Stimulated activated CD8-positive, alpha-beta memory T cell treated with anti-CD3 and anti-CD28 coated beads, Interleukin-12 subunit alpha, Interleukin-12 subunit beta, amount 100 ng/mL, for 24 hours (primary cell): ENCODE results near the gene CHSY3.

Experiments used
- DNase-seq: peaks from one replicate; pipeline ENCODE4 v3.0.0-alpha.2; 2020; ENCODE audit errors: extremely low read depth

CHSY3 gene

GRCh38 chr5:130024006-130024405 lies 119.7 kb downstream of the CHSY3 start:
- no peak for DNase-seq

DNA sequence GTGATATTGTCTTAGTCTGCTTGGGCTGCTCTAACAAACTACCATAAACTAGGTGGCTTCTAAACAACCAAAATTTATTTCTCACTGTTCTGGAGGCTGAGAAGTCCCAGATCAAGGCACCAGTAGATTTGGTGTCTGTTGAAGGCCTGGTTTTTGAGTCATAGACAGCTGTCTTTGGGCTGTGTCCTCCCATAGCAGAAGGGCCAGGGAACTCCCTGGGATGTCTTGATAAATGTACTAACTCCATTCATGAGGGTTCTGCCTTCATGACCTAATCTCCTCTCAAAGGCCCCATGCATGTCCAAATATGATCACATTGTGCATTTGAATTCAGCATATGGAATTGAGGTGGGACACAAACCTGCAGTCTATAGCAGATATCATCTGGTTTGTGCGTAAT lies 121.2 kb downstream of the CHSY3 start:
- DNase-seq = no peak

DNA sequence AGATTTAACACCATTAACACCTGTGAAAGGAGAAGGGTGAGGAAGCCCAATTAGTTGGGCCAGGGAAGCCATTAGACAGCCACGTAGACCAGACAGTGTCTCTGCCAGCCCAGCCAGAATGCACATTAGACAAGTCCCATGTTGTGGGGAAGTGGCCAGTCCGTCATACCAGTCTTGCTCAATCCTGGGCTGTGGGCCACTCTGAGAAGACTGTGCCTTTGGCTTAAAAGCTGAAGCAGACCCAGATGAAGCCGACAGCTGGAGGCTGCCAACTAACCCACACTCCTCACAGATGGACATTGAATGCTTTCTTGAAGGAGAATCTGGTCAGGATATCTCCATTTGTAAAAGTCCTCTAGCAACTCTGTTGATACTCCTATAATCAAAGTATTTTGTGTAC lies 128.5 kb downstream of the CHSY3 start:
- no peak for DNase-seq

DNA sequence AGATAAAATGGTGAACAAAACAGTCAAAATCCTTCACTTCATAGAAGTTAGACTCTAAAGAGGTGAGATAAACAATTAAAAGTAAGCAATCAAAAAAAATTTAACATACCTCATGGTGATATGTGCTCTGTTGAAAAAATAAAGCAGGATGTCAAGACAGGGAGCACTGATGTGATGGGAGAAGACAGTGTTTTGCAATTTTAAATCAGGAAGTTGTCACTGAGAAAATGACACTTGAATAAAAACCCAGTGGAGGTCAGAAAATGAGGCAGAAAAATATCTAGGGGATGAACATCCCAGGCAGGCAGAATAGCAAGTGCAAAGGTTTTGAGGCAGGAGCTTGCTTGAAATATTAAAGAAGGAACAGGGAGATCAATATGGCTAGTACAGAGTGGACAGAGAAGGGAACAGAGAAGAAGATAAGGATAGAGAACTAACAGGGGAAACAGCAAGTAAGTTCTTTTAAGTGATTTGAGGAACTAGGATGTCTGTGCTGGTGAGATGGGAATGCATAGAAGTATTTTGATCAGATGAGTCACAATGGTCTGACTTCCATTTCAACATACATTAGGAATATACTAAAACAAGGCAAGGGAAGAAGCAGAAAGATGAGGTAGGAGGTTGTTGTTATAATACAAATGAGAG lies 130.4 kb downstream of the CHSY3 start:
- DNase-seq = no peak

DNA sequence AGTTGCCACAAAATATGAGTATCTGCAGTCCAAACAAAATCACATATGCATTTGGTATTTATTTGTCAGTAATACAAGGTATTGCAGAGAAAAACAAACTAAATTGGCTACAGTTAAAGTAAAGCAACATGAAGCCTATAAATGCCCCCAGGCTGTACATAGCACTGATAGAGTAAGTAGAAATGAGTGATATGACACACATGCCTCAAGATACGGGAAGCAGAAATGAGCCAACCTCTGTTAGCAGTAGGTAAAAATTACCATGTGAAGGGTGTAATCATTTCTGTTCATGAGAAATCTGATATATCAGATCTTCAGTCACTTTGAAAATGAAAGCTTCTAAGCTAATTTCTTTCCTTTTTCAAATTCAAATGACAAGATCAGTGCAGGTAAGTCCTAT lies 131.1 kb downstream of the CHSY3 start:
- DNase-seq = no peak

DNA sequence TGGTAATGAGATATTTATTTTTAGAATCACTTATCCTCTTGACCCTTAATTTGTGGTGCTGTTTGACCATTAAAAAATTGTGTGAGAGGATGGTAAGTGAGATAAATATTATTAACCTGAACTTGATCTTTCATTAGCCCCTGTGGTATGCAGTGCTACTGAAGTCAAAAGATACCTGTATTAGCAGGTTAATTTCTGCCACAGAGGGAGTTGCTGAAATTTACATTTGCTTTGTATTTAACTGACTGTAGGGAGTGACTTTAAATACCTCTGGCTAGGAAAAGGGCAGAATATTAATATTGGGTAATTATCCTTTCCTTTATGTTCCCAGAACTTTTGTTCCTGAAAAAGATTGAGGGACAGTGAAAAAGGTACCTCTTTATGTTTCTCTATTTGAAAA lies 133.6 kb downstream of the CHSY3 start:
- no peak for DNase-seq

DNA sequence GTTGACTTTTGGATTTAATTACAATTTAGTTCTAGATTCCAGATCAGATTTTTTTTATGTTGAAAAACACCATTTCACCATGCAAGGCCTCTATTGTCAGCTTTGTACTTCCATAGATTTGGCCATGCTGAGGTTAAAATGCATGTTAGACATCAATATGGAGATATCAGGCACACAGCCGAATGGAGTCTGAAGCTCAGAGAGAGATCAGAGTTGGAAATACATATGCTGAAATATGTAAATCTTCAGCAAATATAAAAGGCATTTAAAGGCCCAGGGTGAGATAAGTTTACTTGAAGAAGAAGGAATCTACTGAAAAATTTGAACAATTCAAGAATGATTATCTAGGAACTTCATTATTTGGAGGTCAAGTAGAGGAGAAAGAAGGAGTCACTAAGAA lies 139.6 kb downstream of the CHSY3 start:
- DNase-seq = no peak

DNA sequence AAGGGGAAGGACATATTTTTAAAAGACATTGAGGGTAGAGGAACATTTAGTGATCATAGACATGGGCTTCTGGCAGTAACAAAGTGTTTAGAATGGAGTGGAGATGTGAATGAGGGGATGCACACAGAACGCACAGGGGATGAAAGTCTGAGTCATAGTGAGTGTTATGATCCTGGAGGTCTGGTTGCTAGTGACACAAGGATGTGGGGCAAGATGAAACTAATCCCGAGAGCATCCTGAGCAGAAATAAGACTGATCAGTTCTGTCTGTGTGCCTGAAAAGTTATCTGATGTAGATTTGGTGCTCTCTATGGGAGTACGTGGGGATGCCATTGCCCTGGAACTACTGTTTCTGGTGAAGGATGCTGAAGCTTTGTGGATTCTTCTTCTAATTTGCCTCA lies 141.1 kb downstream of the CHSY3 start:
- no peak for DNase-seq

- DNase-seq = no peak
Observed at GRCh38 chr5:130050585-130050984, 146.3 kb downstream of the CHSY3 start.

DNA sequence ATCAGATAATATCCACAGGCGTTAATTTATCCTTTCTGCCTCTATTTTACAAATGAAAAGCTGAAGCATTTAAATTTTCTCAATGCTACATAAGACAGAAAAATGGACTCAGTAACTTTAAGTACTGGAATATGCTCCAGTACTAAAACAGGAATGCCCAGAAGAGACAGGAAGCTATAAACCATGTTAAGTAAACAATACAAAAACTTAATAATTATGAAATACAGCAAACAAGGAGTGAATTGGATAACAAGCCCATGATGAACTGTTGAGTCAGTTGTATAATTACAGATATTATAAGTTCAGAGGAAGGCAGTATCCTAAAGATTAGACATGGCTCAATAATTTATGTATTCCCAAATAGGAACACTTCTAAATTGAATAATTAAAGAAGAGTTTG lies 148.5 kb downstream of the CHSY3 start:
- no peak for DNase-seq

DNA sequence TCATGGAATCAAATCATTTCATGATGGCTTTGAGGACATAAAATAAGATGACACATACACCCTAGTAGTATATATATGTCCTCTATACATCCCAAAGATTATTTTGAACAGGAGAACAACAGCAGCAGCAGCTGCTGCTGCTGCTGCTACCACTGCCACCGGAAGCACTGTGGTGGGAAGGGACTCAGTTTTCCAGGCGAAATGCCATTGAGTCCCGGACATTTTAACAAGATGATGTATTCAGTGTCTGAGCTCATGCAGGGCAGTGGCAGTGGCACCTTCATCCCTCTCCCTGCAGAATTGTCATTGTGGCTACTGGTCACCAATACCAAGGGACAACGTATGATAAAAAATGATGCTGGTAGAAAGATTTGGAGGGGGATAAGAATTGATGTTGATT lies 151.3 kb downstream of the CHSY3 start:
- DNase-seq = no peak

GRCh38 chr5:130061746-130062145 lies 157.5 kb downstream of the CHSY3 start:
- no peak for DNase-seq

DNA sequence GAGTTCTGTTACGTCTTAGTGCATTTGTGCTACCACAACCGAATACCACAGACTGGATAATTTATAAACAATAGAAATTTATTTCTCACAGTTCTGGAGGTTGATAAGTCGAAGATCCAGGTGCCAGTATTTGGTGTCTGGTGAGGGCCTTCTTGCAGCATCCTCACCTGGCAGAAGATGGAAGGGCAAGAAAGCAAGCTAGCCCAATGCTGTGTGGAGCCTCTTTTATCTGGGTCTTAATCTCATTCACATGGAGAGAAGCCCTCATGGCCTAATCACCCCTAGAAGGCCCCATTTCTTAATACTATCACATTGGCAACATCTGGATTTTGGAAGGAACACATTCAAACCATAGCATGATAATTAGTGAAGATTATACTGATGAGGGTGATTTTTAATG lies 159.3 kb downstream of the CHSY3 start:
- no peak for DNase-seq

DNA sequence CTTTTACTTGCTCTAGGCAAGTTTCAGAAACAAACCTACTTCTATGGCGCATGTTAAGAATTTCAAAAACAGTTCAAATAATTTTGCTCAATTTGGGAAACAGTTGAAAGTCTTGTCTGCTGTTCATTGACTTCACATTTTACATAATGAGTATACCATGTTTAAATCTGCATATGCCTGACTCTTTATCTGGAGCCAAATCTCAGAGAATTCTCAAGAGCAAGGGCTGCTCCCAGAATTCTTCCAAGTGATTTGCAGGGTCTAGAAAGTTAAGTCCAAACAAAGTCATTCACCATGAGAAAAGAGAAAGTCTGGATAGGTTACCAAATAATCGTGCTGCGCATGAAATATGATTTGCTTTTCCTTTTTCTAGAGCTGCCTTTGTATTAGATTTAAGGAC lies 160.2 kb downstream of the CHSY3 start:
- DNase-seq = no peak

GRCh38 chr5:130065617-130066016 lies 161.4 kb downstream of the CHSY3 start:
- DNase-seq = no peak

- no peak for DNase-seq
Observed at GRCh38 chr5:130066644-130067043, 162.4 kb downstream of the CHSY3 start.

DNA sequence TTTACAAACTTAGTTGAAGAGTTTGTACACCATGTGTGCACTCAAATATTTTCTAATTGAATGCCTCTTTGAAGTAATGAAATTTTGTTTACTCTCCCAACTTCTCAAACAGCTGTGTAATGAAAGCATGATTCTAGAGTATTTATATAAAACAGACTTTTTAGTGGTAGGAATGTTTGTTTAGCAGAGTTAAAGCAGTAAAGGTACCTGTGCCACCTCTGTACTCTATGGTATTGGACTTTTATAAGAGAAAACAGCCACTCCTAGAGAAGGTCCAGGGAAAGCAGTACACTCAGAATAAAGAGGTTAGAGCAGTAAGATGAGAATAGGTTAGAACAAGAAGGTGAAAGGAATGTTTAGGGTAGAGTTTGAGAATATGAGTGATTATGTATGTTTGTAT lies 163.1 kb downstream of the CHSY3 start:
- no peak for DNase-seq

- DNase-seq = no peak
Observed at GRCh38 chr5:130068101-130068500, 163.8 kb downstream of the CHSY3 start.

GRCh38 chr5:130068988-130069387 lies 164.7 kb downstream of the CHSY3 start:
- DNase-seq = no peak

GRCh38 chr5:130074820-130075219 lies 170.6 kb downstream of the CHSY3 start:
- DNase-seq = no peak

GRCh38 chr5:130077007-130077406 lies 172.7 kb downstream of the CHSY3 start:
- DNase-seq = no peak

GRCh38 chr5:130078661-130079060 lies 174.4 kb downstream of the CHSY3 start:
- no peak for DNase-seq

DNA sequence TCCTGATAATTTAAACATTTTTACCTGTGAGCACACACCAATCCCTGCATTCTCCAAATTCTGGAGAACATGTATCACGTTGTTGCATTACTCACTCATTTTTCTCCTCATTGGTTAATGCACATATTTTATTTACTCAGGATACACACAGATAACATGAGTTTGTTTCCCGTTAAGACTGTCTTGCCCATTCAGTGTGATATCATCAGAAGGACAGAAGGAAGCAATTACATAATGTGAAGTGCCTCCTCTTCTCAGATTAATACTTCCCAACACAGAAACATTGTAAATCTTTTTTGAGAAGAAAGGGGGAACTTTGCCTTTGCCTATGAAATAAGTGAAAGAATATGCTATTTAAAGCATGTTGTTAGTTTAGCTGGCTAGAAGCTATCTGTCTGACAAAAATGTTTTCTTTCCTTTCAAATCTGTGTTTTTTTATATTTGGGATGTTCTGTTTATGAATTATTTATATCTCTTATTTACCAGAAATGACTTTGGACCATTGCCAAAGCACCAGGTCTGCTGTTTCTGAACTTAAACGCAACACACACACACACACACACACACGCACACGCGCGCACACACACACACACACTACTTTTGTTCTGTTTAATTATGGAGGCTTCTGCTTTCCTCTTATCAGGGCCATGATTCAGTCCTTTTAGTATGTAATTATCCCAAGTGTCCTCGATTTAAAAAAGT lies 186.5 kb downstream of the CHSY3 start:
- DNase-seq = no peak

GRCh38 chr5:130092991-130093390 lies 188.7 kb downstream of the CHSY3 start:
- DNase-seq = no peak
